AG08395 (cell line): ENCODE results near the gene CIPC.

ENCODE experiments used
- DNase-seq: peaks from one replicate; pipeline ENCODE4 v3.0.0; 2012; ENCODE audit warnings: mixed read lengths, low spot score

Gene CIPC

GRCh38 chr14:77097700-77098528 is at the start of gene CIPC:
CIPC (plus strand) TSS chr14:77098258; CDS start chr14:77105709, 7,451 bp downstream.
- peak; percentile 99 for DNase-seq

- no peak for DNase-seq
Observed at GRCh38 chr14:77051116-77051515, 46.9 kb upstream of the CIPC start.

- DNase-seq: no peak
Observed at GRCh38 chr14:77052281-77053044, 45.6 kb upstream of the CIPC start.

GRCh38 chr14:77053046-77053841 is 44.8 kb upstream of the CIPC start:
- DNase-seq: no peak

- DNase-seq: no peak
Observed at GRCh38 chr14:77055306-77055705, 42.8 kb upstream of the CIPC start.

- no peak for DNase-seq
Observed at GRCh38 chr14:77055981-77056380, 42.1 kb upstream of the CIPC start.

GRCh38 chr14:77058117-77058516 is 39.9 kb upstream of the CIPC start:
- DNase-seq: no peak

GRCh38 chr14:77058785-77059184 is 39.3 kb upstream of the CIPC start:
- no peak for DNase-seq

GRCh38 chr14:77059276-77059915 is 38.7 kb upstream of the CIPC start:
- DNase-seq: peak; percentile 95

- no peak for DNase-seq
Observed at GRCh38 chr14:77061630-77062257, 36.3 kb upstream of the CIPC start.

GRCh38 chr14:77062261-77062660 is 35.8 kb upstream of the CIPC start:
- no peak for DNase-seq

- no peak for DNase-seq
Observed at GRCh38 chr14:77063571-77064171, 34.4 kb upstream of the CIPC start.

- DNase-seq: no peak
Observed at GRCh38 chr14:77064521-77065178, 33.4 kb upstream of the CIPC start.

GRCh38 chr14:77065851-77066577 is 32.0 kb upstream of the CIPC start:
- DNase-seq: no peak

- DNase-seq: no peak
Observed at GRCh38 chr14:77066578-77067172, 31.4 kb upstream of the CIPC start.

- peak; percentile 79 for DNase-seq
Observed at GRCh38 chr14:77067632-77068516, 30.2 kb upstream of the CIPC start.

GRCh38 chr14:77068517-77069200 is 29.4 kb upstream of the CIPC start:
- DNase-seq: no peak

GRCh38 chr14:77069551-77069950 is 28.5 kb upstream of the CIPC start:
- DNase-seq: no peak
